Umbilical cord (tissue), 2 donors: ENCODE measurements around the gene SAT2. TPM values are rescaled to one million over a fixed set of nuclear protein-coding genes. Genes with fewer than 3 reads are reported as not detected.
A peak's percentile ranks its signal among the peaks of the same experiment; 100 is the strongest.
"Not testable (repeated sequence)": the region's sequence is repeated elsewhere in the genome, so short reads cannot be mapped to it uniquely, and the experiment has no call there.

Experiments
- DNase-seq: peaks from one replicate; pipeline ENCODE4 v3.0.0-alpha.2; 2015; ENCODE audit warnings: low spot score
- total RNA-seq: library from RNA; depleted of rRNA; stranded (reverse); fragments of >200 nt; gene quantifications from one replicate; pipeline ENCODE4 v1.2.3, GENCODE V29; 2014; ENCODE audit warnings: low replicate concordance; ENCODE audit not compliant: insufficient read depth

SAT2 gene
- total RNA-seq, 1 donor from 2014 or later: 39.7 TPM

GRCh38 chr17:7634384-7634783, 6.8 kb upstream of the SAT2 start:
- DNase-seq: peak; percentile 77

- DNase-seq: no peak
Observed at GRCh38 chr17:7633093-7633492, 5.5 kb upstream of the SAT2 start.

GRCh38 chr17:7632492-7632894, 4.9 kb upstream of the SAT2 start:
- no peak for DNase-seq

GRCh38 chr17:7631398-7632380, 4.1 kb upstream of the SAT2 start:
- DNase-seq: no peak

GRCh38 chr17:7629939-7630571, 2.4 kb upstream of the SAT2 start, which contains the start of gene SHBG:
SHBG (plus strand) TSS chr17:7630135; CDS start chr17:7630173, 38 bp downstream.
- no peak for DNase-seq

GRCh38 chr17:7626956-7627249, 718 bp downstream of the SAT2 start:
- DNase-seq: no peak

GRCh38 chr17:7626307-7626706, 1.3 kb downstream of the SAT2 start:
- DNase-seq: no peak

- DNase-seq: not testable (repeated sequence)
Observed at GRCh38 chr17:7625749-7626148, 1.9 kb downstream of the SAT2 start.

- DNase-seq: no peak
Observed at GRCh38 chr17:7623661-7624060, 4.0 kb downstream of the SAT2 start.

GRCh38 chr17:7620835-7621234, 6.8 kb downstream of the SAT2 start:
- no peak for DNase-seq

- no peak for DNase-seq
Observed at GRCh38 chr17:7618608-7619007, 9.0 kb downstream of the SAT2 start.

- no peak for DNase-seq
Observed at GRCh38 chr17:7615265-7615747, 12.3 kb downstream of the SAT2 start.

- peak; percentile 100 for DNase-seq
Observed at GRCh38 chr17:7614425-7615264, 13.0 kb downstream of the SAT2 start, which contains the start of gene FXR2. FXR2 (minus strand) TSS chr17:7614897; CDS start chr17:7614532, 365 bp downstream.

- DNase-seq: no peak
Observed at GRCh38 chr17:7613769-7614424, 13.7 kb downstream of the SAT2 start.

- DNase-seq: no peak
Observed at GRCh38 chr17:7612294-7612640, 15.4 kb downstream of the SAT2 start.

GRCh38 chr17:7611635-7612293, 15.9 kb downstream of the SAT2 start:
- no peak for DNase-seq

- no peak for DNase-seq
Observed at GRCh38 chr17:7610641-7611040, 17.0 kb downstream of the SAT2 start.

- no peak for DNase-seq
Observed at GRCh38 chr17:7606280-7606679, 21.3 kb downstream of the SAT2 start.

GRCh38 chr17:7597561-7597960, 30.1 kb downstream of the SAT2 start:
- not testable (repeated sequence) for DNase-seq

GRCh38 chr17:7593296-7593695, 34.3 kb downstream of the SAT2 start:
- DNase-seq: no peak
